Esophagus squamous epithelium (tissue), 4 donors: ENCODE measurements around the gene TRMT11.

Experiments
- POLR2A ChIP-seq, 4 donors: fragments of 450-650 bp; IDR thresholded peaks; one replicate each; pipeline ENCODE4 v1.6.1; 2017; ENCODE audit warnings: antibody characterized with exemption in 4 of 4, mild to moderate bottlenecking in 4 of 4, moderate library complexity in 3 of 4
- TF ChIP-seq, protein P1 (sequence below), 6 experiments: fragments of 450-650 bp in 4 of 6; fragments of 200-600 bp in 2 of 6; sonication (generic) in 2 of 6; IDR thresholded peaks; one replicate each; pipeline ENCODE4 v1.5.1; 2016 to 2019; ENCODE audit warnings: antibody characterized with exemption in 6 of 6, mild to moderate bottlenecking in 4 of 6, moderate library complexity in 4 of 6

DNA sequence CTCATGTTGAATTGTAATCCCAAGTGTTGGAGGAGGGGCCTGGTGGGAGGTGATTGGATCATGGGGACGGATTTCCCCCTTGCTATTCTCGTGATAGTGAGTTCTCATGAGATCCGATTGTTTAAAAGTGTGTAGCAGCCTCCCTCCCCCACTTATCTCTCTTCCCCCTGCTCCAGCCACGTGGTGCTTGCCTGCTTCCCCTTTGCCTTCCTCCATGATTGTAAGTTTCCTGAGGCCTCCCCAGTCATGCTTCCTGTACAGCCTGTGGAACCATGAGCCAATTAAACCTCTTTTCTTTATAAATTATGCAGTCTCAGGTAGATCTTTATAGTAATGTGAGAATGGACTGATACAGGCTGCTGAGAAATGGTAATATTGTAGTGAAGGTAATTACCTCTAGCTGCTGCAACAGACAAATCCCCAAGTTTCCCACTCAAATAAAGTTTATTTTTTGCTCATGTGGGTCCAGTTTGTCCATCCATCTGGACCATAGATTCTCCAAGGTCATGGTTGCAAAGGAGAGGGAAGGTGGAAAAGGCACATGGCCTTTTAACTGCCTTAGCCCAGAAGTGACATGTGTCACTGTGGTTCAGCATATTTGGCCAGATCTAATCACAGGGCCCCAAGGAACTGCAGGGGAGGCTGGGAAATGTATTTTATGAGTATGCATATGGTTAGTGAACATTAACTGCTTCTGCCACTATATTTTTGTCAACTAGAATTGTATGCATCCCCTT lies 89.2 kb downstream of the TRMT11 start:
- TF ChIP-seq POLR2A (IDR thresholded peaks at IDR 0.05) = no peak
- TF ChIP-seq, protein P1, sequence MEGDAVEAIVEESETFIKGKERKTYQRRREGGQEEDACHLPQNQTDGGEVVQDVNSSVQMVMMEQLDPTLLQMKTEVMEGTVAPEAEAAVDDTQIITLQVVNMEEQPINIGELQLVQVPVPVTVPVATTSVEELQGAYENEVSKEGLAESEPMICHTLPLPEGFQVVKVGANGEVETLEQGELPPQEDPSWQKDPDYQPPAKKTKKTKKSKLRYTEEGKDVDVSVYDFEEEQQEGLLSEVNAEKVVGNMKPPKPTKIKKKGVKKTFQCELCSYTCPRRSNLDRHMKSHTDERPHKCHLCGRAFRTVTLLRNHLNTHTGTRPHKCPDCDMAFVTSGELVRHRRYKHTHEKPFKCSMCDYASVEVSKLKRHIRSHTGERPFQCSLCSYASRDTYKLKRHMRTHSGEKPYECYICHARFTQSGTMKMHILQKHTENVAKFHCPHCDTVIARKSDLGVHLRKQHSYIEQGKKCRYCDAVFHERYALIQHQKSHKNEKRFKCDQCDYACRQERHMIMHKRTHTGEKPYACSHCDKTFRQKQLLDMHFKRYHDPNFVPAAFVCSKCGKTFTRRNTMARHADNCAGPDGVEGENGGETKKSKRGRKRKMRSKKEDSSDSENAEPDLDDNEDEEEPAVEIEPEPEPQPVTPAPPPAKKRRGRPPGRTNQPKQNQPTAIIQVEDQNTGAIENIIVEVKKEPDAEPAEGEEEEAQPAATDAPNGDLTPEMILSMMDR (IDR thresholded peaks at IDR 0.05) = no peak
